ENCODE results near the gene EFCAB8.

The EFCAB8 gene

DNA sequence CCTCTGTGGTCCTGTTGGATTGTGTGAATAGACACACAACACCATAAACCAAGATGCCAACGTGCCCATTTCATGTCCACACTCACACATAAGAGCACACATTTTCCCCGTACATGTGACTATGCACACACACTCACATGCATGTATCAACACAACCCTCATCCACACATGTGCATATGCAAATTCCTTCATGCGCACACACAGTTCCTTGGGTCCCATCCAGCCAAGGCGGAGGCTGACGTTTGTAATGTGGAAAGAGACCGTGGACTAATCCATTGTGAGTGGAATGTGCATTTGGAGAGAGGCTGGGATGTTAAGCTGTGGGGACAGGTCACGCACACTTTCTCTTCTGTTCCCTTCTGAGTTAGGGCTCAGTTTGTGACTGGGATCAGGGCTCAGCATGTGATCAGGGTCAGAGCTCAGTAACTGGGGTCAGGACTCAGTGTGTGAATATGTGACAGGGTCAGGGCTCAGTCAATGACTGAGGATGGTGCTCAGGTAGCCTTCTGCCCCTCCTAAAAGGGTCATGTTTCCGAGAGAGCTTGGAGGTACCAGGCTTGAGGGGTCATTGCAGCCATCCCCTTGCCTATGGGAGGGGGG is 148.2 kb downstream of the EFCAB8 start:
- H2AFZ ChIP-seq = no peak overlapping the region
- H3K27ac ChIP-seq = no peak overlapping the region
- no peaks in the 10 kb centered on the region for H3K79me2 ChIP-seq
- no peaks in the 10 kb centered on the region for H3K4me1 ChIP-seq
- H3K27me3 ChIP-seq (ENCODE audit: control insufficient read depth, insufficient read depth, low read length) = no peaks in the 10 kb centered on the region
- H3K4me2 ChIP-seq (ENCODE audit: low read length) = no peak overlapping the region
- no peaks in the 10 kb centered on the region for H3K9me3 ChIP-seq (ENCODE audit: control insufficient read depth, low read length)
- no peak overlapping the region for H3K9ac ChIP-seq
- no peak overlapping the region for H3K4me3 ChIP-seq (ENCODE audit: low read depth, low read length)
- TF ChIP-seq, protein P1, sequence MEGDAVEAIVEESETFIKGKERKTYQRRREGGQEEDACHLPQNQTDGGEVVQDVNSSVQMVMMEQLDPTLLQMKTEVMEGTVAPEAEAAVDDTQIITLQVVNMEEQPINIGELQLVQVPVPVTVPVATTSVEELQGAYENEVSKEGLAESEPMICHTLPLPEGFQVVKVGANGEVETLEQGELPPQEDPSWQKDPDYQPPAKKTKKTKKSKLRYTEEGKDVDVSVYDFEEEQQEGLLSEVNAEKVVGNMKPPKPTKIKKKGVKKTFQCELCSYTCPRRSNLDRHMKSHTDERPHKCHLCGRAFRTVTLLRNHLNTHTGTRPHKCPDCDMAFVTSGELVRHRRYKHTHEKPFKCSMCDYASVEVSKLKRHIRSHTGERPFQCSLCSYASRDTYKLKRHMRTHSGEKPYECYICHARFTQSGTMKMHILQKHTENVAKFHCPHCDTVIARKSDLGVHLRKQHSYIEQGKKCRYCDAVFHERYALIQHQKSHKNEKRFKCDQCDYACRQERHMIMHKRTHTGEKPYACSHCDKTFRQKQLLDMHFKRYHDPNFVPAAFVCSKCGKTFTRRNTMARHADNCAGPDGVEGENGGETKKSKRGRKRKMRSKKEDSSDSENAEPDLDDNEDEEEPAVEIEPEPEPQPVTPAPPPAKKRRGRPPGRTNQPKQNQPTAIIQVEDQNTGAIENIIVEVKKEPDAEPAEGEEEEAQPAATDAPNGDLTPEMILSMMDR (IDR thresholded peaks at IDR 0.05) = no peak
- H3K36me3 ChIP-seq (ENCODE audit: control insufficient read depth, insufficient read depth, low read length) = no peaks in the 10 kb centered on the region

DNA sequence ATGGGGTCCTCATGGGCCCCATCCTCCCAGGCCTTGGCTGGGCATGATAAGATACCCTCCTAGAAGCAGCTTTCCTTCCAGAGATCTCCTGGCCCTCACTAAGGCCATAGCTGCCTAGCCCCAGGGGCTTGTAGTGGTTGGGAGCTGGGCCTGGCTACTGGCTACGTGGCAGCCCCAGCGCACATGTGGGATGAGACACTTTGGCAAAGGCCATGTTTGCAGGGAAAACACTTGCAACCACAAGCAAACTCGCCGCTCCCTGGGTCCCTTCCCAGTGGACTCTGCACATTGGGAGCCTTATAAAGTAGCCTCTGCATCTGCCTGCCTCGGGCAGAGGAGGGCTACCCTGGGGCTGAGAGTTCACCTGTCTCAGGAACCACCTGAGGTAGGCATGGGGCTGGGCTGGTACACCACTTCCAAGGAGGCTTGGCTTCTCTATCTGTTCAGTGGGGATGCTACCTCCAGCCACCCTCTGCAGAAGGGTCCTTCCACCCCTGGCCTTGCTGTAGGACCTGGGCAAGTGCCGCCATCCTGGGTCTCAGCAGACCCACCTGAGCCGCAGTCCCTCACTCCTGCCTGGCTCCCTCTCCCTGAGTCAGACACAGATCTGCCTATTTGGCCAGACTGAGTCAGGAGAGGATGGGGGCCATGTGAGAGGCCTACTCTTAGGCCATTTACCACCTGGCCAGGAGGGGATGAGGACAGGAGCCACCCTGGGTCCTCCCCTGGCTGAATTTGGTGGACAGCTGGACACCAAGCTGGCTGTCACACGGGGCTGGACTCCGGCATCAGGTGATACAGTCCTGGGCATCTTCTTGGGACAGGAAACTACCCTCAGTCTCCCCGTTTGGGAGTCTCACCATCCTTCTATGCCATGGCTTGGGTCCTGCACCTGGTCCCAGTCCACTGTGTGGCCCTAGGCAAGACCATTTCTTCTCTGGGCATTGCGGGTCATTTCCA is 148.9 kb downstream of the EFCAB8 start, which contains the start of gene BPIFB2:
Gene BPIFB2 (plus strand): TSS at position 329 of the 960 bp plus-strand sequence. CDS start 871 bp downstream, outside the sequence.
- no peak within 1 kb of the TSS for H3K4me2 ChIP-seq (ENCODE audit: low read length)
- H3K4me1 ChIP-seq = no peaks in the 10 kb centered on the region
- H3K9ac ChIP-seq = no peak within 1 kb of the TSS
- H2AFZ ChIP-seq = no peak within 1 kb of the TSS
- H3K27me3 ChIP-seq (ENCODE audit: control insufficient read depth, insufficient read depth, low read length) = no peaks in the 10 kb centered on the region
- H3K4me3 ChIP-seq (ENCODE audit: low read depth, low read length) = no peak within 1 kb of the TSS
- TF ChIP-seq, protein P1 (IDR thresholded peaks at IDR 0.05) = no peak
- no peaks in the 10 kb centered on the region for H3K79me2 ChIP-seq
- H3K9me3 ChIP-seq (ENCODE audit: control insufficient read depth, low read length) = no peaks in the 10 kb centered on the region
- no peaks in the 10 kb centered on the region for H3K36me3 ChIP-seq (ENCODE audit: control insufficient read depth, insufficient read depth, low read length)
- H3K27ac ChIP-seq = no peak within 1 kb of the TSS

DNA sequence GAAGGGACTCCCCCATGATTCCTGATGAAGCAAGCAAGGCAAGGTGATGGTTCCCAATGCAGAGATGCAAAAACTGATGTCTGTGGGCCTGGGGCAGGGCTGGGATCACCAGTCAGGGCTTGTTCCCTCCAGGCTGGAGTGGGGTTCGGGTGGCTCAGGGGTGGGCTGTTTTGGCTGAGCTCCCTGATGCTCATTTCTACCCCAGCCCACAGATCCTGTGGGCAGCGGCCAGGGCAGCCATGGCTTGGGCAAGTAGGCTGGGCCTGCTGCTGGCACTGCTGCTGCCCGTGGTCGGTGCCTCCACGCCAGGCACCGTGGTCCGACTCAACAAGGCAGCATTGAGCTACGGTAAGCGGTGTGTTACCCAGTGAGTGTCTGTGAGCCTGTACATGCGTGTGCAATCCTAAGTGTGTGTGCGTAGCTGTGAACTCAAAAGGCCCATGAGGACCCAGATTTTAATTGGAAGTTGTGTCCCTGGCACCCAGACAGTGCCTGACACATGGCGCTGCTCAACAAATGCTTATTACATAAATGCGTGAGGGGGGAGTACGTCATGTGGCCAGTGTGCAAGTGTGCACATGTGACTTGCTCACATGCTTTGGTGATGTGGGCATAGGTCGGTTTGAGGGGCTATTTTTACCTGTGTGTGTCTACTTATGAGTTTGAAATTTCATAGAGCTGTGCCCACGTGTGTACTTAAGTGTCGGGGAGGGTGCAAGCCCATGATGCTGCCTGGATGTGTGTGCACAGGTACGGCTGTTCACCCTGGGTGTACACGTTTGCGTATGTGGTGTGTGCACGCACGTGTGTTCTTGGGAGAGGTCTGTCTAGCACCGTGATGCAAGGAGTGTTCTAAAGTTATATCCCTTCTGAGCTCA is 149.9 kb downstream of the EFCAB8 start:
- Histone ChIP-seq H3K27me3 (ENCODE audit: control insufficient read depth, insufficient read depth, low read length) (no peaks in the 10 kb centered on the region), H3K4me1 (no peaks in the 10 kb centered on the region), H3K79me2 (no peaks in the 10 kb centered on the region), H2AFZ (no peak overlapping the region), H3K27ac (no peak overlapping the region), H3K9me3 (ENCODE audit: control insufficient read depth, low read length) (no peaks in the 10 kb centered on the region), H3K9ac (no peak overlapping the region), H3K4me2 (ENCODE audit: low read length) (no peak overlapping the region), H3K4me3 (ENCODE audit: low read depth, low read length) (no peak overlapping the region), H3K36me3 (ENCODE audit: control insufficient read depth, insufficient read depth, low read length) (no peaks in the 10 kb centered on the region)
- TF ChIP-seq, protein P1 (IDR thresholded peaks at IDR 0.05) = no peak

- H3K27ac ChIP-seq = no peak overlapping the region
- TF ChIP-seq, protein P1 (IDR thresholded peaks at IDR 0.05) = no peak
- no peak overlapping the region for H3K4me2 ChIP-seq (ENCODE audit: low read length)
- H3K9me3 ChIP-seq (ENCODE audit: control insufficient read depth, low read length) = no peaks in the 10 kb centered on the region
- H2AFZ ChIP-seq = peak overlapping the region; percentile 25
- no peaks in the 10 kb centered on the region for H3K36me3 ChIP-seq (ENCODE audit: control insufficient read depth, insufficient read depth, low read length)
- H3K9ac ChIP-seq = no peak overlapping the region
- no peaks in the 10 kb centered on the region for H3K4me1 ChIP-seq
- H3K4me3 ChIP-seq (ENCODE audit: low read depth, low read length) = no peak overlapping the region
- H3K79me2 ChIP-seq = no peaks in the 10 kb centered on the region
- H3K27me3 ChIP-seq (ENCODE audit: control insufficient read depth, insufficient read depth, low read length) = no peaks in the 10 kb centered on the region
Observed at GRCh38 chr20:33009214-33010132, 150.8 kb downstream of the EFCAB8 start.

Measured in parathyroid adenoma (tissue), 2 donors.